RWPE2 (cell line): ENCODE data around the gene PBX3.

ENCODE experiments used
- ATAC-seq: fragments of 200-7000 bp; cut with Tn5 transposase; 3 replicates; pipeline ENCODE4 v1.9.1; 2021; ENCODE audit warnings: low read depth
- DNase-seq: peaks from one replicate; pipeline ENCODE4 v3.0.0-alpha.2; 2020; ENCODE audit warnings: low spot score
- H3K27ac ChIP-seq: fragments of 450-650 bp; 2 replicates; pipeline ENCODE4 v1.5.1; 2017; ENCODE audit warnings: mild to moderate bottlenecking; ENCODE audit not compliant: poor library complexity, severe bottlenecking
- H3K27me3 ChIP-seq: fragments of 250-450 bp; sonication (Bioruptor Pico); 2 replicates; pipeline ENCODE4 v1.5.1; 2021; ENCODE audit warnings: mild to moderate bottlenecking, moderate library complexity; ENCODE audit not compliant: insufficient read depth, poor library complexity, severe bottlenecking
- H3K36me3 ChIP-seq: fragments of 250-450 bp; sonication (Bioruptor Pico); 2 replicates; pipeline ENCODE4 v1.5.1; 2020; ENCODE audit warnings: low read depth, mild to moderate bottlenecking, moderate library complexity
- H3K4me1 ChIP-seq: fragments of 250-450 bp; sonication (Bioruptor Pico); 2 replicates; pipeline ENCODE4 v1.5.1; 2021; ENCODE audit warnings: mild to moderate bottlenecking, moderate library complexity; ENCODE audit not compliant: insufficient read depth, poor library complexity, severe bottlenecking
- H3K4me3 ChIP-seq: fragments of 250-450 bp; sonication (Bioruptor Pico); 2 replicates; pipeline ENCODE4 v1.5.1; 2021; ENCODE audit warnings: mild to moderate bottlenecking, moderate library complexity; ENCODE audit not compliant: severe bottlenecking
- H3K9me3 ChIP-seq: fragments of 250-450 bp; sonication (Bioruptor Pico); 2 replicates; pipeline ENCODE4 v1.5.1; 2021; ENCODE audit warnings: mild to moderate bottlenecking, moderate library complexity; ENCODE audit not compliant: severe bottlenecking
- TF ChIP-seq, protein P1 (sequence below): fragments of 450-650 bp; IDR thresholded peaks from one replicate; pipeline ENCODE4 v1.5.1; 2017; ENCODE audit warnings: mild to moderate bottlenecking, moderate library complexity; ENCODE audit not compliant: poor library complexity, severe bottlenecking

The PBX3 gene

DNA sequence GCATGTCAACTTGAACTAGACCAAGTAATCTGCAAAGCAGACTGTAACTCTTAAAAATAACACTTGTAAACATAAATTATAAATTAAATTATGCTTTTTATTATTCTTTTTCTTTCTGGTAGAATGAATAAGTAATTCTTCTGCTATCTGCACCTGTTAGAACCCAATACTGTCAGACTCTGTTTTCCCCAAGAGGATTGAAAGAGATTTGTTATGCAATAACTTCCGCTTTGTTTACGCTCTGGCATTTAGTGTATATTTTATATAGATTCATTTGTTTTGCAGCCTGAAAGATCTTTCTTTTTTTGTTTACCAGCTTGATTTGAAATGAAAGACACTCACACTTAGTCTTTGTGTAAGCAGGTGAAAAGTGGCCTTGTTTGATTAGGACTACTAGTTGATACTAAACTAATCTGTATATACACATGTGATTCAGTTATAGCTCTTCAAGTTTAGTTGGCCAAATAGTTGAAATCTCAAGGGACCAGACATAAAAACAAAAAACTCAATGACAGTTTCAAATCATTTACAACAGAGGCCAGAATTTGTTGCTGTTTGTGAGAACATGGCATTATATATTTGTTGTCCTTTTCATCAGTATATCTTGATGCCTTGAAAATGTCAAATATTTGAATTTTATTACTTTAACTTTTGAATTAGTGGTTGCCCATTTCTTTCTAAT, 155.8 kb downstream of the PBX3 start:
- Histone ChIP-seq H3K9me3 (no peaks in the 10 kb centered on the region), H3K27ac (no peak overlapping the region), H3K36me3 (no peaks in the 10 kb centered on the region), H3K27me3 (no peaks in the 10 kb centered on the region), H3K4me1 (peaks cover 6% of the 10 kb centered on the region), H3K4me3 (no peak overlapping the region)
- TF ChIP-seq, protein P1, sequence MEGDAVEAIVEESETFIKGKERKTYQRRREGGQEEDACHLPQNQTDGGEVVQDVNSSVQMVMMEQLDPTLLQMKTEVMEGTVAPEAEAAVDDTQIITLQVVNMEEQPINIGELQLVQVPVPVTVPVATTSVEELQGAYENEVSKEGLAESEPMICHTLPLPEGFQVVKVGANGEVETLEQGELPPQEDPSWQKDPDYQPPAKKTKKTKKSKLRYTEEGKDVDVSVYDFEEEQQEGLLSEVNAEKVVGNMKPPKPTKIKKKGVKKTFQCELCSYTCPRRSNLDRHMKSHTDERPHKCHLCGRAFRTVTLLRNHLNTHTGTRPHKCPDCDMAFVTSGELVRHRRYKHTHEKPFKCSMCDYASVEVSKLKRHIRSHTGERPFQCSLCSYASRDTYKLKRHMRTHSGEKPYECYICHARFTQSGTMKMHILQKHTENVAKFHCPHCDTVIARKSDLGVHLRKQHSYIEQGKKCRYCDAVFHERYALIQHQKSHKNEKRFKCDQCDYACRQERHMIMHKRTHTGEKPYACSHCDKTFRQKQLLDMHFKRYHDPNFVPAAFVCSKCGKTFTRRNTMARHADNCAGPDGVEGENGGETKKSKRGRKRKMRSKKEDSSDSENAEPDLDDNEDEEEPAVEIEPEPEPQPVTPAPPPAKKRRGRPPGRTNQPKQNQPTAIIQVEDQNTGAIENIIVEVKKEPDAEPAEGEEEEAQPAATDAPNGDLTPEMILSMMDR = no peak
- no peak for ATAC-seq
- DNase-seq = no peak

DNA sequence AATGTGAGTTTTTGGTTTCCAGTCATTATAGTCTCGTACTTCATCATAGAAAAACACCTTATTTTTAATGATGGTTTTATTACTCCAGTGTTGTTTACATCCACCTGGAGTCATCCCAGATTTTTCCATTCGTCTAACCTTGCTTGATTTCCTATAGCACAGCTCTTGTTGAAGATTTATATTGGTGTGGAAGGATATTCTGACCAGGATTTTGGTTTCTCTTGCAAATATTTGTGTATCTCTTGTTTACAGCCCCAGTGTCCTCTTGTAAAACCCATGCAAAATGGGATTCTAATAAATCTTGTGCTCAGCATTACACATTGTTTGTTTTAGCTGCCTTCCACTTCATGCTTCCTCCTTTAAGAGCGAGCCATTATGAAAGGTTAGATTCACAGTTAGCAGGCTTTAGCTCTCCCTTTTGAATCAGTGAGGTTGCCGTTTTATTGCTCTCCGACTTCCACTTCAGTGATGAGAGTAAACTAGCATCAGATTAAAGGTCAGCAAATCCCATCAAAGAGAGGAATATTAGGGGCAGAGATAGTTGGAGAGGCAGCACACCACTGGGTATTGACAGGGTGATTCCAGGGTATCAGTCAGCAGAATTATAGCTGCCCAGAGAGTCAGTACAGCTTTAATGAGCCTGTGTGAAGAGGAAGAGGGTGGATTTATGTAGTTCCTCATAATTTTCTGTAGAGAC, 157.1 kb downstream of the PBX3 start:
- H3K36me3 ChIP-seq = no peaks in the 10 kb centered on the region
- peaks cover 6% of the 10 kb centered on the region for H3K4me1 ChIP-seq
- H3K4me3 ChIP-seq = no peak overlapping the region
- H3K27me3 ChIP-seq = no peaks in the 10 kb centered on the region
- H3K27ac ChIP-seq = no peak overlapping the region
- no peak for DNase-seq
- TF ChIP-seq, protein P1 = no peak
- H3K9me3 ChIP-seq = no peaks in the 10 kb centered on the region
- no peak for ATAC-seq

DNA sequence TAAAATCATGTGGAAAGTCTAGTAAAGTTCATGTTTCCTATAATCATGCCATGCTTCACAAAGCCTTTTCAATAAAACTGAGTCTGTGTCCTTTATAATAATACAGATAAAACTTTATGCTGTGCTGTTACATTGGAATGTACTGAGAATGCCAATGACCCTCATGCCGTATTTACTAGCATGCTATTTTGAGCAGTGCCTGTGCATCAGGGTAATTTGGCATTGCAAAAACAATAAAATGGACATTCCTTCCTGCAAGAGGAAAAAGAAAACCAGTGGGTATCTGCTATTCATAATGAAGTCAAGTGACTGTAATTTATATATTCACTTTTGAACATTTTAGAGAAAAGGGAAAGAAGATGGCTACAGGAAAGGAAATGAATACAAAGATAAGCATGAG, 159.0 kb downstream of the PBX3 start:
- Histone ChIP-seq H3K27me3 (no peaks in the 10 kb centered on the region), H3K9me3 (no peaks in the 10 kb centered on the region), H3K27ac (no peak overlapping the region), H3K36me3 (no peaks in the 10 kb centered on the region), H3K4me3 (no peak overlapping the region), H3K4me1 (peaks cover 6% of the 10 kb centered on the region)
- TF ChIP-seq, protein P1 = no peak
- DNase-seq (no peak), ATAC-seq (peak; percentile 40; the same call in 1 of the 3 replicates)

DNA sequence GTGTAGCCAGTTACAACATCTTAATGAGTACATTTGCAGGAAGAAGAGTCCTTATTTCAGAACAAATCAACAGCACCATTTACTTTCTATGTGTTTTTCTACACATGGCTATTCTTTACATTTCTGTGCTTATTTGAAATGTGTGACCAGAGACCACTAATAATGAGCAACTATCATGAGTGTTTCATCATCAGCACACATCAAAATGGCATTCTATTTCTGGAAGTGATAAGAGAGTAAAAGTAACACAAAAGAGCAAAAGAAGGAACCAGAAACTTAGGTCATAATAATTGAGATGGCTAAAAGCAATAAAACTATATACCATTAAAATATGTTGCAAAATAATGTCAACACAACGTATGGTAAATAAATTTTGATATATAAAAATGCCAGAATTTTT, 159.7 kb downstream of the PBX3 start:
- H3K27me3 ChIP-seq = no peaks in the 10 kb centered on the region
- TF ChIP-seq, protein P1 = no peak
- H3K4me3 ChIP-seq = no peak overlapping the region
- no peak for ATAC-seq
- H3K9me3 ChIP-seq = no peaks in the 10 kb centered on the region
- H3K4me1 ChIP-seq = peaks cover 6% of the 10 kb centered on the region
- no peak overlapping the region for H3K27ac ChIP-seq
- no peak for DNase-seq
- H3K36me3 ChIP-seq = no peaks in the 10 kb centered on the region

DNA sequence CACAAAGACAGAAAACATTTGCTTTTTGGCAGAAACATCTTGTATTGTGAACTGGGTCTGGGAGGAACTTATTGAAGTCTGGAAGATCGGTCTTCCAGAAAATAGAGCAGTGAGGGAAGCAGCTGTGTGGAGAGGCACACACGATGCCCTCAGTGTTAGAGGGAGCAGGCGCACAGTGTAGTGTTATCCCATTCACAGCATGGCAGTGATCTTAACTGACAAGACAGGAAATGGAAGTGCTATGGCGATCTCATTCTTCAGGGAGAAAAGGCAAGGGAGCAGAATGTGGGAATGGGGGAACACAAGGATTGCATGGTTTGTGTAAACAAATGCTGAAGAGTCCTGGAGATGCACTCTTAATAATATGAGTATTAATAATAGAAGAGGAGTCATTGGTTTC, 161.0 kb downstream of the PBX3 start:
- no peak for ATAC-seq

More for the DNA sequence above, 161.0 kb downstream of the PBX3 start:
- no peak overlapping the region for H3K4me3 ChIP-seq
- H3K36me3 ChIP-seq = no peaks in the 10 kb centered on the region
- H3K4me1 ChIP-seq = no peaks in the 10 kb centered on the region
- DNase-seq = no peak
- no peaks in the 10 kb centered on the region for H3K9me3 ChIP-seq
- H3K27ac ChIP-seq = no peak overlapping the region
- TF ChIP-seq, protein P1 = no peak
- no peaks in the 10 kb centered on the region for H3K27me3 ChIP-seq
